GM12878 (cell line): ENCODE data around the gene CACNA2D3. TPM values are rescaled to one million over a fixed set of nuclear protein-coding genes. Genes with fewer than 3 reads are reported as not detected.

Experiments used
- ATAC-seq: fragments of 200-7000 bp; cut with Tn5 transposase; 3 replicates; pipeline ENCODE4 v1.9.1; 2020; ENCODE audit warnings: mild to moderate bottlenecking, moderate library complexity
- BruUV-seq: library from RNA; stranded (reverse); fragments of 400-500 nt; replicated peaks from 2 replicates; lab custom pipeline; 2021; lab: Mats Ljungman, UMichigan
- CTCF ChIA-PET: fragments of 300-600 bp; sonication (Branson Sonifier 250); formaldehyde crosslinking; extraction: SDS; loops from one replicate; lab custom pipeline; 2021; ENCODE audit warnings: inconsistent platforms; lab: Yijun Ruan, JAX
- POLR2A ChIA-PET: fragments of 350-600 bp; formaldehyde crosslinking; extraction: SDS; loops from one replicate; lab custom pipeline; 2021; ENCODE audit warnings: inconsistent platforms; lab: Charles Lee
- RAD21 ChIA-PET: fragments of 300-600 bp; sonication (Branson Sonifier 250); formaldehyde crosslinking; loops from one replicate; lab custom pipeline; 2023; ENCODE audit warnings: antibody characterized with exemption; ENCODE audit not compliant: unreplicated experiment; lab: Charles Lee
- SMC1A ChIA-PET: fragments of 300-600 bp; sonication (Branson Sonifier 250); formaldehyde crosslinking; loops from one replicate; lab custom pipeline; 2023; ENCODE audit not compliant: unreplicated experiment, uncharacterized antibody; lab: Charles Lee
- DNase-seq: peaks from one replicate; pipeline ENCODE4 v3.0.0-alpha.2; 2011; ENCODE audit warnings: low read depth, low spot score
- FAIRE-seq: peaks from 3 replicates; lab custom pipeline; 2011; peaks lifted over from hg19 to GRCh38; lab: Jason Lieb, UNC
- H2AFZ ChIP-seq: 2 replicates; pipeline ENCODE4 v1.6.0; 2011; ENCODE audit warnings: low read depth, low read length, control low read depth; ENCODE audit not compliant: control insufficient read depth
- H3K27ac ChIP-seq: 2 replicates; pipeline ENCODE4 v1.5.1; 2011; ENCODE audit warnings: control low read depth; ENCODE audit not compliant: control insufficient read depth, insufficient read depth
- H3K27me3 ChIP-seq, 2 experiments: replicated peaks in 1 of 2; 2 replicates each; pipeline versions ENCODE4 v1.6.0 to v1.6.1; 2011; ENCODE audit warnings: low read length in 1 of 2; ENCODE audit not compliant: control insufficient read depth in 2 of 2, insufficient read depth in 2 of 2
- H3K36me3 ChIP-seq, 2 experiments: 2 replicates each; pipeline ENCODE4 v1.5.1; 2011; ENCODE audit warnings: low read length in 1 of 2; ENCODE audit not compliant: control insufficient read depth in 2 of 2, insufficient read depth in 2 of 2
- H3K4me1 ChIP-seq: 2 replicates; pipeline ENCODE4 v1.6.1; 2011; ENCODE audit warnings: mild to moderate bottlenecking, low read length, moderate library complexity, mixed read lengths; ENCODE audit not compliant: control insufficient read depth, insufficient read depth
- H3K4me2 ChIP-seq: 2 replicates; pipeline ENCODE4 v1.6.0; 2011; ENCODE audit warnings: control low read depth; ENCODE audit not compliant: control insufficient read depth, insufficient read depth
- H3K4me3 ChIP-seq: fragments of 200-600 bp; sonication (generic); 2 replicates; pipeline ENCODE4 v1.5.1; 2016
- H3K79me2 ChIP-seq: 2 replicates; pipeline ENCODE4 v1.6.0; 2011; ENCODE audit warnings: low read length; ENCODE audit not compliant: control insufficient read depth, insufficient read depth
- H3K9ac ChIP-seq: 2 replicates; pipeline ENCODE4 v1.8.0; 2011; ENCODE audit warnings: low read length, control low read depth, mixed read lengths; ENCODE audit not compliant: control insufficient read depth, insufficient read depth
- H3K9me3 ChIP-seq: replicated peaks from 3 replicates; pipeline ENCODE4 v1.5.1; 2011; ENCODE audit warnings: mild to moderate bottlenecking, low read length; ENCODE audit not compliant: control insufficient read depth, insufficient read depth
- H4K20me1 ChIP-seq: 2 replicates; pipeline ENCODE4 v1.6.0; 2011; ENCODE audit not compliant: control insufficient read depth, insufficient read depth
- BCL11A ChIP-seq: IDR thresholded peaks from 2 replicates; pipeline ENCODE4 v1.6.1; 2011; ENCODE audit warnings: low read depth, low read length
- HDAC2 ChIP-seq: fragments of 200-600 bp; sonication (generic); IDR thresholded peaks from 2 replicates; pipeline ENCODE4 v1.6.1; 2017
- JUND ChIP-seq: IDR thresholded peaks from 2 replicates; pipeline ENCODE4 v1.6.1; 2012; ENCODE audit warnings: low read depth, mild to moderate bottlenecking, low read length, improper control_type of control experiment, moderate library complexity
- MXI1 ChIP-seq: fragments of 150-350 bp; IDR thresholded peaks from 2 replicates; pipeline ENCODE4 v1.6.1; 2011; ENCODE audit warnings: low read depth, mild to moderate bottlenecking, inconsistent platforms, low read length, improper control_type of control experiment
- SKIL ChIP-seq: fragments of 450-650 bp; IDR thresholded peaks from 2 replicates; pipeline ENCODE4 v1.6.1; 2017; ENCODE audit warnings: mild to moderate bottlenecking, low read depth, inconsistent platforms; ENCODE audit not compliant: poor library complexity, severe bottlenecking
- TAF1 ChIP-seq: IDR thresholded peaks from 2 replicates; pipeline ENCODE4 v1.6.1; 2011; ENCODE audit warnings: mild to moderate bottlenecking, low read depth, low read length, borderline replicate concordance
- TARDBP ChIP-seq: IDR thresholded peaks from 2 replicates; pipeline ENCODE4 v1.6.1; 2016; ENCODE audit warnings: borderline replicate concordance
- TBL1XR1 ChIP-seq: IDR thresholded peaks from 2 replicates; pipeline ENCODE4 v1.6.1; 2012; ENCODE audit warnings: low read depth, low read length, improper control_type of control experiment
- ZNF217 ChIP-seq: fragments of 450-650 bp; IDR thresholded peaks from 2 replicates; pipeline ENCODE4 v1.6.1; 2017; ENCODE audit warnings: antibody characterized with exemption, mild to moderate bottlenecking
- WGBS: methylation state at CpG from one replicate; pipeline ENCODE4 v1.1.6; 2016; ENCODE audit warnings: low lambda C conversion rate; ENCODE audit not compliant: insufficient replicate concordance, insufficient coverage; ENCODE audit errors: missing lambda C conversion rate; 5-methylcytosine and 5-hydroxymethylcytosine counted together
- in situ Hi-C: fragments of 300-500 bp; cut with MboI; formaldehyde crosslinking; loops from 9 replicates; pipeline ENCODE4 v1.14.3; 2018; ENCODE audit warnings: mixed read lengths
- intact Hi-C: fragments of 100-400 bp; cut with micrococcal nuclease; formaldehyde crosslinking; loops from one replicate; pipeline ENCODE4 v1.14.2; 2022; ENCODE audit not compliant: unreplicated experiment
- polyA plus RNA-seq, 11 experiments: library from polyadenylated mRNA; depleted of rRNA in 4 of 11; unstranded in 6 of 11; stranded (reverse) in 5 of 11; fragments of >200 nt; fragmentation: Nextera tagmentation in 4 of 11; fragmentation: Illumina TruSeq in 1 of 11; extraction: Ambion mirVana in 4 of 11; extraction: Trizol in 1 of 11; gene quantifications; 1 replicate in 1 of 11; 2 replicates in 10 of 11; pipeline versions ENCODE4 v1.2.1 to v1.2.3, GENCODE V29; 2011 to 2016; ENCODE audit warnings: inconsistent platforms in 2 of 11, missing spikeins in 2 of 11, low read depth in 1 of 11
- total RNA-seq, 4 experiments: library from RNA; depleted of rRNA in 3 of 4; stranded (reverse); fragments of >200 nt in 3 of 4; fragmentation: Illumina TruSeq in 1 of 4; extraction: Trizol in 1 of 4; gene quantifications; 2 replicates each; pipeline versions ENCODE4 v1.2.1 to v1.2.3, GENCODE V29; 2013 to 2021
- TF ChIP-seq, protein P1 (sequence below): fragments of 450-650 bp; formaldehyde crosslinking; IDR thresholded peaks from 2 replicates; pipeline ENCODE4 v1.4.0; 2022; ENCODE audit warnings: mild to moderate bottlenecking, moderate library complexity

The CACNA2D3 gene
- total and polyA plus RNA-seq, 10 of the 15 experiments (the other 5 are each of a cell fraction or from before 2014, with no cell fraction given), result not detected

DNA sequence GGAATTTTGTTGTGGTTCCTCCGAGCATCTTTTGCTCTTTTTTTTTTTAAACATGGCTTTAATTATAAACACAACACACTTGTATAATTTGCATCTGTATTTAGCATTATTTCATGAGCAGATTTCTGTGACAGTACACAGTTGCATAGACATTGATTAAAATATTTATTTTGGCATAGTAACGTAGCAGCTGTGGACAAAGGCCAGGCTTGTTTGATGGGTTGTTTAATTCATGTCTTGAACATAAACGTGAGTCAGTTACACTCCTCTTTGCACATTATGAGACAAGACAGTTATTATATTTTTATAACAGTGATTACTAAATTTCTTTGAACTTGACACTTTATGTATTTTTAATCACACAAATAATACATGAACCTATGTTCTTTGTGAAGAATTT lies 182.5 kb downstream of the CACNA2D3 start:
- DNase-seq (no peak), FAIRE-seq (no peak), ATAC-seq (no peak)
- Histone ChIP-seq H3K27ac (no peak overlapping the region), H4K20me1 (no peaks in the 10 kb centered on the region), H3K9me3 (no peaks in the 10 kb centered on the region; the same call in 2 of the 3 replicates), H3K4me3 (no peak overlapping the region), H3K36me3 (no peaks in the 10 kb centered on the region), H3K4me1 (no peaks in the 10 kb centered on the region), H2AFZ (no peak overlapping the region), H3K27me3 (no peaks in the 10 kb centered on the region), H3K9ac (no peak overlapping the region), H3K4me2 (no peak overlapping the region), H3K79me2 (no peaks in the 10 kb centered on the region)
- intact Hi-C loops, result no loop called here
- CTCF ChIA-PET, result no interaction called here
- TF ChIP-seq TARDBP, result no peak
- TF ChIP-seq, protein P1, sequence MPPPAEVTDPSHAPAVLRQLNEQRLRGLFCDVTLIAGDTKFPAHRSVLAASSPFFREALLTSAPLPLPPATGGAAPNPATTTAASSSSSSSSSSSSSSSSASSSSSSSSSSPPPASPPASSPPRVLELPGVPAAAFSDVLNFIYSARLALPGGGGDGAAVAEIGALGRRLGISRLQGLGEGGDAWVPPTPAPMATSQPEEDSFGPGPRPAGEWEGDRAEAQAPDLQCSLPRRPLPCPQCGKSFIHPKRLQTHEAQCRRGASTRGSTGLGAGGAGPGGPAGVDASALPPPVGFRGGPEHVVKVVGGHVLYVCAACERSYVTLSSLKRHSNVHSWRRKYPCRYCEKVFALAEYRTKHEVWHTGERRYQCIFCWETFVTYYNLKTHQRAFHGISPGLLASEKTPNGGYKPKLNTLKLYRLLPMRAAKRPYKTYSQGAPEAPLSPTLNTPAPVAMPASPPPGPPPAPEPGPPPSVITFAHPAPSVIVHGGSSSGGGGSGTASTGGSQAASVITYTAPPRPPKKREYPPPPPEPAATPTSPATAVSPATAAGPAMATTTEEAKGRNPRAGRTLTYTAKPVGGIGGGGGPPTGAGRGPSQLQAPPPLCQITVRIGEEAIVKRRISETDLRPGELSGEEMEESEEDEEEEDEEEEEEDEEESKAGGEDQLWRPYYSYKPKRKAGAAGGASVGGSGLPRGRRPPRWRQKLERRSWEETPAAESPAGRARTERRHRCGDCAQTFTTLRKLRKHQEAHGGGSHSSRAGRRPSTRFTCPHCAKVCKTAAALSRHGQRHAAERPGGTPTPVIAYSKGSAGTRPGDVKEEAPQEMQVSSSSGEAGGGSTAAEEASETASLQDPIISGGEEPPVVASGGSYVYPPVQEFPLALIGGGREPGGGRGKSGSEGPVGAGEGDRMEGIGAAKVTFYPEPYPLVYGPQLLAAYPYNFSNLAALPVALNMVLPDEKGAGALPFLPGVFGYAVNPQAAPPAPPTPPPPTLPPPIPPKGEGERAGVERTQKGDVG (CRISPR knock-in tag), result no peak
- no peak for TF ChIP-seq ZNF217
- TF ChIP-seq TAF1, result no peak
- no peak for TF ChIP-seq MXI1
- no peak for TF ChIP-seq HDAC2
- no peak for TF ChIP-seq JUND
- TF ChIP-seq SKIL, result no peak
- no peak for TF ChIP-seq TBL1XR1
- TF ChIP-seq BCL11A, result no peak
- no TSS peak for BruUV-seq
- SMC1A ChIA-PET, result interaction anchor here (0.7 kb wide), 1 partner anchor 463 kb away, joined by 3 read pairs; no protein-coding TSS in a partner anchor
- in situ Hi-C loops, result no loop called here
- RAD21 ChIA-PET, result no interaction called here
- WGBS, result 2% methylated on average over 3 of the region's 3 CpGs
- POLR2A ChIA-PET, result no interaction called here
